SK-N-SH (cell line): ENCODE results near the gene AGBL1. TPM values are rescaled to one million over a fixed set of nuclear protein-coding genes. Genes with fewer than 3 reads are reported as not detected.

Experiments
- CTCF ChIA-PET: fragments of 300-600, 350-600 bp; formaldehyde crosslinking; extraction: SDS; loops from one replicate; lab custom pipeline; 2021; lab: Yijun Ruan, JAX
- POLR2A ChIA-PET: fragments of 350-600 bp; sonication (Branson Sonifier 250); formaldehyde crosslinking; extraction: SDS; loops from one replicate; lab custom pipeline; 2020; ENCODE audit warnings: antibody characterized with exemption, inconsistent platforms; lab: Yijun Ruan, JAX
- DNase-seq: peaks from one replicate; pipeline ENCODE4 v3.0.0; 2012
- H2AFZ ChIP-seq: fragments of 200-600 bp; sonication (generic); 2 replicates; pipeline ENCODE4 v1.8.1; 2016; ENCODE audit warnings: antibody characterized with exemption, mild to moderate bottlenecking, low read depth
- H3F3A ChIP-seq: fragments of 200-600 bp; sonication (generic); replicated peaks from 2 replicates; pipeline ENCODE3; 2016; ENCODE audit warnings: antibody characterized with exemption, mild to moderate bottlenecking; ENCODE audit not compliant: insufficient read depth
- H3K27ac ChIP-seq, 2 experiments: fragments of 200-500 bp in 1 of 2; fragments of 200-600 bp in 1 of 2; sonication (Bioruptor generic) in 1 of 2; sonication (generic), shearing (Covaris generic) in 1 of 2; 2 replicates each; pipeline versions ENCODE4 v1.5.1 to v1.6.1; 2014 to 2016; ENCODE audit warnings: low read depth in 2 of 2, inconsistent platforms in 1 of 2, low read length in 1 of 2, mild to moderate bottlenecking in 1 of 2, mixed read lengths in 1 of 2
- H3K27me3 ChIP-seq: fragments of 200-600 bp; sonication (generic), shearing (Covaris generic); 2 replicates; pipeline ENCODE4 v1.6.1; 2016; ENCODE audit warnings: mixed run types; ENCODE audit not compliant: insufficient read depth
- H3K36me3 ChIP-seq, 2 experiments: fragments of 200-500 bp in 1 of 2; fragments of 200-600 bp in 1 of 2; sonication (Bioruptor generic) in 1 of 2; sonication (generic) in 1 of 2; replicated peaks in 1 of 2; 2 replicates each; pipeline versions ENCODE3 to v1.5.1; 2014 to 2016; ENCODE audit warnings: low read length in 1 of 2, mild to moderate bottlenecking in 1 of 2; ENCODE audit not compliant: insufficient read depth in 2 of 2, control insufficient read depth in 1 of 2
- H3K4me1 ChIP-seq, 2 experiments: fragments of 200-500 bp in 1 of 2; fragments of 200-600 bp in 1 of 2; sonication (Bioruptor generic) in 1 of 2; sonication (generic), shearing (Covaris generic) in 1 of 2; 2 replicates each; pipeline versions ENCODE4 v1.5.1 to v1.6.1; 2014 to 2016; ENCODE audit warnings: low read depth in 1 of 2, low read length in 1 of 2, mixed run types in 1 of 2; ENCODE audit not compliant: insufficient read depth in 2 of 2, control insufficient read depth in 1 of 2
- H3K4me2 ChIP-seq: fragments of 200-600 bp; sonication (generic), shearing (Covaris generic); 2 replicates; pipeline ENCODE4 v1.6.1; 2017; ENCODE audit warnings: mixed run types
- H3K4me3 ChIP-seq, 2 experiments: fragments of 200-500 bp in 1 of 2; fragments of 200-600 bp in 1 of 2; sonication (Bioruptor generic) in 1 of 2; sonication (generic), shearing (Covaris generic) in 1 of 2; 2 replicates each; pipeline versions ENCODE4 v1.5.1 to v1.8.1; 2014 to 2016; ENCODE audit warnings: low read depth in 2 of 2, inconsistent platforms in 1 of 2, low read length in 1 of 2, mild to moderate bottlenecking in 1 of 2, mixed read lengths in 1 of 2, moderate library complexity in 1 of 2
- H3K79me2 ChIP-seq: fragments of 200-600 bp; sonication (generic); 2 replicates; pipeline ENCODE4 v1.8.1; 2017; ENCODE audit warnings: mild to moderate bottlenecking; ENCODE audit not compliant: insufficient read depth
- H3K9ac ChIP-seq: fragments of 200-600 bp; sonication (generic); 2 replicates; pipeline ENCODE4 v1.6.1; 2017; ENCODE audit warnings: mixed run types
- H3K9me2 ChIP-seq: fragments of 200-600 bp; sonication (generic); 2 replicates; pipeline ENCODE4 v1.6.1; 2017; ENCODE audit warnings: mixed run types
- H3K9me3 ChIP-seq: fragments of 200-600 bp; sonication (generic); 2 replicates; pipeline ENCODE4 v1.6.1; 2017; ENCODE audit warnings: mixed run types, mild to moderate bottlenecking, moderate library complexity
- H4K20me1 ChIP-seq: fragments of 200-600 bp; sonication (generic); 2 replicates; pipeline ENCODE4 v1.6.1; 2017; ENCODE audit warnings: mild to moderate bottlenecking, mixed run types; ENCODE audit not compliant: insufficient read depth
- EP300 ChIP-seq, 2 experiments: IDR thresholded peaks; 2 replicates each; pipeline versions ENCODE4 v1.4.0 to v1.6.1; 2012; ENCODE audit warnings: borderline replicate concordance in 1 of 2, low read depth in 1 of 2, low read length in 1 of 2
- FOSL2 ChIP-seq: IDR thresholded peaks from 2 replicates; pipeline ENCODE4 v1.4.0; 2012; ENCODE audit warnings: low read depth, mild to moderate bottlenecking, moderate library complexity, borderline replicate concordance
- FOXJ3 ChIP-seq: sonication (generic); formaldehyde crosslinking; IDR thresholded peaks from 2 replicates; pipeline ENCODE4 v1.5.1; 2020; ENCODE audit warnings: mild to moderate bottlenecking, missing genetic modification reagents
- MEF2A ChIP-seq: IDR thresholded peaks from 2 replicates; pipeline ENCODE4 v1.4.0; 2012; ENCODE audit warnings: low read depth, borderline replicate concordance
- NFIC ChIP-seq: IDR thresholded peaks from 2 replicates; pipeline ENCODE4 v1.4.0; 2012; ENCODE audit warnings: borderline replicate concordance
- NRF1 ChIP-seq: IDR thresholded peaks from 2 replicates; pipeline ENCODE4 v1.6.1; 2012; ENCODE audit warnings: low read depth, mild to moderate bottlenecking, low read length
- RFX5 ChIP-seq: IDR thresholded peaks from 2 replicates; pipeline ENCODE4 v1.6.1; 2012; ENCODE audit warnings: mild to moderate bottlenecking, improper control_type of control experiment, low read length
- TAF1 ChIP-seq: IDR thresholded peaks from 2 replicates; pipeline ENCODE4 v1.6.1; 2012; ENCODE audit warnings: low read depth, mild to moderate bottlenecking, low read length, moderate library complexity, borderline replicate concordance
- YY1 ChIP-seq: IDR thresholded peaks from 2 replicates; pipeline ENCODE4 v1.4.0; 2012; ENCODE audit warnings: low read depth, mild to moderate bottlenecking
- WGBS: methylation state at CpG from one replicate; pipeline ENCODE4 v1.1.6; 2017; ENCODE audit warnings: low lambda C conversion rate; 5-methylcytosine and 5-hydroxymethylcytosine counted together
- polyA plus RNA-seq, 3 experiments: library from polyadenylated mRNA; depleted of rRNA; stranded (reverse); fragments of >200 nt; gene quantifications; 2 replicates each; pipeline ENCODE4 v1.2.3, GENCODE V29; 2012
- TF ChIP-seq, protein P1 (sequence below): IDR thresholded peaks from 2 replicates; pipeline ENCODE4 v1.4.0; 2012; ENCODE audit warnings: low read depth, borderline replicate concordance
- TF ChIP-seq, protein P2 (sequence below): fragments of 150-350 bp; IDR thresholded peaks from 2 replicates; pipeline ENCODE4 v1.6.1; 2016; ENCODE audit warnings: mild to moderate bottlenecking, low read depth, low read length
- TF ChIP-seq, protein P3 (sequence below): IDR thresholded peaks from 2 replicates; pipeline ENCODE4 v1.4.0; 2012; ENCODE audit warnings: low read depth, borderline replicate concordance
- TF ChIP-seq, protein P4 (sequence below): IDR thresholded peaks from 2 replicates; pipeline ENCODE4; 2012
- TF ChIP-seq, protein P5 (sequence below): fragments of 200-600 bp; sonication (generic); IDR thresholded peaks from 2 replicates; pipeline ENCODE4 v1.6.1; 2017; ENCODE audit warnings: antibody characterized with exemption, mild to moderate bottlenecking, moderate library complexity
- TF ChIP-seq, protein P6 (sequence below): IDR thresholded peaks from 2 replicates; pipeline ENCODE4 v1.6.1; 2012; ENCODE audit warnings: mild to moderate bottlenecking, low read depth, low read length, moderate library complexity

The AGBL1 gene
- polyA plus RNA-seq, 1 of the 3 experiments (the other 2 are of a cell fraction): not detected

DNA sequence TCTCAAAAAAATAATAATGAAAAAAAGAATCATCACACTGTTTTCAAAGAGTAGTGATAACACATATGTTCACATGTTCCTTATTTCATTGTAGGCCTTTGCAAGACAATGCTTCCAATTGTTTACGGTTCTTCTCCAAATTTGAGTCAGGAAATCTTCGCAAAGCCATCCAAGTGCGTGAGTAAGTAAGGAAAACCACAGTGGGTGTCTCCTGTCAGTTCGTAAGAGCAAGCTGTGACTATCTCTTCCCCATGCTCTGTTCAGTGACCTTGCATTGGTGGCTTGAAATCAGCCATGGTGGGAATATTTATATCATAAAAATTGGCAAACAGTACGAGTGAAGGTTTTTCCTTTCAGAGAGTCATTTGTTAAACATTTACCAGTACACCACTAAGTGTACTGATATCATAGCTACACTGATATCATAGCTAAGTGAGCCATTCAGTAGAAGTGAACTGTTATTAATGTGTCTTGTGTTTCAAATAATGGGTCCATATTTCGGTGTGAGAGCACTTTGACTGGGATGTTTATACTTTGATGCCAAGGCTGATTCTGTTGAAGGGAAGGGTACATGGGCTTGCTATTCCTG lies 187.3 kb downstream of the AGBL1 start:
- no peak overlapping the region for H3K4me3 ChIP-seq
- H3F3A ChIP-seq: no peaks in the 10 kb centered on the region
- 31% methylated on average over 6 of the region's 6 CpGs for WGBS
- no peaks in the 10 kb centered on the region for H3K79me2 ChIP-seq
- H3K4me1 ChIP-seq: no peaks in the 10 kb centered on the region
- H3K27me3 ChIP-seq: no peaks in the 10 kb centered on the region
- no peak overlapping the region for H3K27ac ChIP-seq
- no peaks in the 10 kb centered on the region for H3K9me3 ChIP-seq
- TF ChIP-seq MEF2A (no peak), FOSL2 (no peak), FOXJ3 (CRISPR knock-in tag) (no peak), NFIC (no peak)
- TF ChIP-seq, protein P1, sequence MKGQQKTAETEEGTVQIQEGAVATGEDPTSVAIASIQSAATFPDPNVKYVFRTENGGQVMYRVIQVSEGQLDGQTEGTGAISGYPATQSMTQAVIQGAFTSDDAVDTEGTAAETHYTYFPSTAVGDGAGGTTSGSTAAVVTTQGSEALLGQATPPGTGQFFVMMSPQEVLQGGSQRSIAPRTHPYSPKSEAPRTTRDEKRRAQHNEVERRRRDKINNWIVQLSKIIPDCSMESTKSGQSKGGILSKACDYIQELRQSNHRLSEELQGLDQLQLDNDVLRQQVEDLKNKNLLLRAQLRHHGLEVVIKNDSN: no peak
- TF ChIP-seq, protein P2, sequence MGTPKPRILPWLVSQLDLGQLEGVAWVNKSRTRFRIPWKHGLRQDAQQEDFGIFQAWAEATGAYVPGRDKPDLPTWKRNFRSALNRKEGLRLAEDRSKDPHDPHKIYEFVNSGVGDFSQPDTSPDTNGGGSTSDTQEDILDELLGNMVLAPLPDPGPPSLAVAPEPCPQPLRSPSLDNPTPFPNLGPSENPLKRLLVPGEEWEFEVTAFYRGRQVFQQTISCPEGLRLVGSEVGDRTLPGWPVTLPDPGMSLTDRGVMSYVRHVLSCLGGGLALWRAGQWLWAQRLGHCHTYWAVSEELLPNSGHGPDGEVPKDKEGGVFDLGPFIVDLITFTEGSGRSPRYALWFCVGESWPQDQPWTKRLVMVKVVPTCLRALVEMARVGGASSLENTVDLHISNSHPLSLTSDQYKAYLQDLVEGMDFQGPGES: no peak
- no peaks in the 10 kb centered on the region for H4K20me1 ChIP-seq
- ChIA-PET CTCF (interaction anchor here (0.9 kb wide), 1 partner anchor 1980 kb away, joined by 3 read pairs; no protein-coding TSS in a partner anchor), POLR2A (no interaction called here)
- H3K9ac ChIP-seq: no peak overlapping the region
- H3K36me3 ChIP-seq: no peaks in the 10 kb centered on the region
- H2AFZ ChIP-seq: no peak overlapping the region
- H3K4me2 ChIP-seq: no peak overlapping the region
- DNase-seq: no peak
- H3K9me2 ChIP-seq: no peaks in the 10 kb centered on the region

DNA sequence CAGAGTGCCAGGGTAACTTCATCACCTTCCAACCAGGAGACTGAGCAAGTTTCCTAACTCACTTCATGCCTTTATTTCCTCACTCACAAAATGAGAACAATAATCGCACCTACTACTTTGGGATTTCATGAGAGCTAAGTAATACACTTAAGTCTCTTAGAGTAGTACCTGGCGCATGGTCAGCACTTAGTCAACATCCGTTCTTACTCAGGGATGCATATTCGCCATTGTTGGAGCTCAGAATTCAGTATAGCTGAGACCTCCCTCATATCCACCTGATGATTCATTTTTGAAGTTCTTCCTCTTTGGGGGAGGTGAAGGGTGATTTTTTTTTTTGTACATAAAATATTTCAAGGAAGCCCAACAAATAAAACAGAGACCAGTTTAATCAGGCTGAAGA lies 188.2 kb downstream of the AGBL1 start:
- DNase-seq: no peak
- H3K9ac ChIP-seq: no peak overlapping the region
- H3K9me2 ChIP-seq: no peaks in the 10 kb centered on the region
- no peaks in the 10 kb centered on the region for H3K9me3 ChIP-seq
- H3K4me2 ChIP-seq: no peak overlapping the region
- H4K20me1 ChIP-seq: no peaks in the 10 kb centered on the region
- no peaks in the 10 kb centered on the region for H3K36me3 ChIP-seq
- WGBS: 61% methylated on average over 4 of the region's 4 CpGs
- H2AFZ ChIP-seq: no peak overlapping the region
- H3K27me3 ChIP-seq: no peaks in the 10 kb centered on the region
- H3K4me1 ChIP-seq: no peaks in the 10 kb centered on the region
- CTCF ChIA-PET: no interaction called here
- no peaks in the 10 kb centered on the region for H3K79me2 ChIP-seq
- POLR2A ChIA-PET: no interaction called here
- H3K27ac ChIP-seq: no peak overlapping the region
- no peaks in the 10 kb centered on the region for H3F3A ChIP-seq
- H3K4me3 ChIP-seq: no peak overlapping the region
- TF ChIP-seq TAF1: no peak
- no peak for TF ChIP-seq FOXJ3 (CRISPR knock-in tag)
- no peak for TF ChIP-seq EP300 (IDR thresholded peaks at IDR 0.05; ENCODE audit: borderline replicate concordance in 1 of 2, low read depth in 1 of 2, low read length in 1 of 2)
- TF ChIP-seq, protein P3, sequence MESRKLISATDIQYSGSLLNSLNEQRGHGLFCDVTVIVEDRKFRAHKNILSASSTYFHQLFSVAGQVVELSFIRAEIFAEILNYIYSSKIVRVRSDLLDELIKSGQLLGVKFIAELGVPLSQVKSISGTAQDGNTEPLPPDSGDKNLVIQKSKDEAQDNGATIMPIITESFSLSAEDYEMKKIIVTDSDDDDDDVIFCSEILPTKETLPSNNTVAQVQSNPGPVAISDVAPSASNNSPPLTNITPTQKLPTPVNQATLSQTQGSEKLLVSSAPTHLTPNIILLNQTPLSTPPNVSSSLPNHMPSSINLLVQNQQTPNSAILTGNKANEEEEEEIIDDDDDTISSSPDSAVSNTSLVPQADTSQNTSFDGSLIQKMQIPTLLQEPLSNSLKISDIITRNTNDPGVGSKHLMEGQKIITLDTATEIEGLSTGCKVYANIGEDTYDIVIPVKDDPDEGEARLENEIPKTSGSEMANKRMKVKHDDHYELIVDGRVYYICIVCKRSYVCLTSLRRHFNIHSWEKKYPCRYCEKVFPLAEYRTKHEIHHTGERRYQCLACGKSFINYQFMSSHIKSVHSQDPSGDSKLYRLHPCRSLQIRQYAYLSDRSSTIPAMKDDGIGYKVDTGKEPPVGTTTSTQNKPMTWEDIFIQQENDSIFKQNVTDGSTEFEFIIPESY: no peak
- no peak for TF ChIP-seq NRF1
- TF ChIP-seq, protein P1: no peak
- TF ChIP-seq RFX5: no peak
- TF ChIP-seq, protein P4, sequence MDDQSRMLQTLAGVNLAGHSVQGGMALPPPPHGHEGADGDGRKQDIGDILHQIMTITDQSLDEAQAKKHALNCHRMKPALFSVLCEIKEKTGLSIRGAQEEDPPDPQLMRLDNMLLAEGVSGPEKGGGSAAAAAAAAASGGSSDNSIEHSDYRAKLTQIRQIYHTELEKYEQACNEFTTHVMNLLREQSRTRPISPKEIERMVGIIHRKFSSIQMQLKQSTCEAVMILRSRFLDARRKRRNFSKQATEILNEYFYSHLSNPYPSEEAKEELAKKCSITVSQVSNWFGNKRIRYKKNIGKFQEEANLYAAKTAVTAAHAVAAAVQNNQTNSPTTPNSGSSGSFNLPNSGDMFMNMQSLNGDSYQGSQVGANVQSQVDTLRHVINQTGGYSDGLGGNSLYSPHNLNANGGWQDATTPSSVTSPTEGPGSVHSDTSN: no peak
- no peak for TF ChIP-seq YY1
- TF ChIP-seq, protein P5, sequence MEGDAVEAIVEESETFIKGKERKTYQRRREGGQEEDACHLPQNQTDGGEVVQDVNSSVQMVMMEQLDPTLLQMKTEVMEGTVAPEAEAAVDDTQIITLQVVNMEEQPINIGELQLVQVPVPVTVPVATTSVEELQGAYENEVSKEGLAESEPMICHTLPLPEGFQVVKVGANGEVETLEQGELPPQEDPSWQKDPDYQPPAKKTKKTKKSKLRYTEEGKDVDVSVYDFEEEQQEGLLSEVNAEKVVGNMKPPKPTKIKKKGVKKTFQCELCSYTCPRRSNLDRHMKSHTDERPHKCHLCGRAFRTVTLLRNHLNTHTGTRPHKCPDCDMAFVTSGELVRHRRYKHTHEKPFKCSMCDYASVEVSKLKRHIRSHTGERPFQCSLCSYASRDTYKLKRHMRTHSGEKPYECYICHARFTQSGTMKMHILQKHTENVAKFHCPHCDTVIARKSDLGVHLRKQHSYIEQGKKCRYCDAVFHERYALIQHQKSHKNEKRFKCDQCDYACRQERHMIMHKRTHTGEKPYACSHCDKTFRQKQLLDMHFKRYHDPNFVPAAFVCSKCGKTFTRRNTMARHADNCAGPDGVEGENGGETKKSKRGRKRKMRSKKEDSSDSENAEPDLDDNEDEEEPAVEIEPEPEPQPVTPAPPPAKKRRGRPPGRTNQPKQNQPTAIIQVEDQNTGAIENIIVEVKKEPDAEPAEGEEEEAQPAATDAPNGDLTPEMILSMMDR: no peak
- TF ChIP-seq, protein P6, sequence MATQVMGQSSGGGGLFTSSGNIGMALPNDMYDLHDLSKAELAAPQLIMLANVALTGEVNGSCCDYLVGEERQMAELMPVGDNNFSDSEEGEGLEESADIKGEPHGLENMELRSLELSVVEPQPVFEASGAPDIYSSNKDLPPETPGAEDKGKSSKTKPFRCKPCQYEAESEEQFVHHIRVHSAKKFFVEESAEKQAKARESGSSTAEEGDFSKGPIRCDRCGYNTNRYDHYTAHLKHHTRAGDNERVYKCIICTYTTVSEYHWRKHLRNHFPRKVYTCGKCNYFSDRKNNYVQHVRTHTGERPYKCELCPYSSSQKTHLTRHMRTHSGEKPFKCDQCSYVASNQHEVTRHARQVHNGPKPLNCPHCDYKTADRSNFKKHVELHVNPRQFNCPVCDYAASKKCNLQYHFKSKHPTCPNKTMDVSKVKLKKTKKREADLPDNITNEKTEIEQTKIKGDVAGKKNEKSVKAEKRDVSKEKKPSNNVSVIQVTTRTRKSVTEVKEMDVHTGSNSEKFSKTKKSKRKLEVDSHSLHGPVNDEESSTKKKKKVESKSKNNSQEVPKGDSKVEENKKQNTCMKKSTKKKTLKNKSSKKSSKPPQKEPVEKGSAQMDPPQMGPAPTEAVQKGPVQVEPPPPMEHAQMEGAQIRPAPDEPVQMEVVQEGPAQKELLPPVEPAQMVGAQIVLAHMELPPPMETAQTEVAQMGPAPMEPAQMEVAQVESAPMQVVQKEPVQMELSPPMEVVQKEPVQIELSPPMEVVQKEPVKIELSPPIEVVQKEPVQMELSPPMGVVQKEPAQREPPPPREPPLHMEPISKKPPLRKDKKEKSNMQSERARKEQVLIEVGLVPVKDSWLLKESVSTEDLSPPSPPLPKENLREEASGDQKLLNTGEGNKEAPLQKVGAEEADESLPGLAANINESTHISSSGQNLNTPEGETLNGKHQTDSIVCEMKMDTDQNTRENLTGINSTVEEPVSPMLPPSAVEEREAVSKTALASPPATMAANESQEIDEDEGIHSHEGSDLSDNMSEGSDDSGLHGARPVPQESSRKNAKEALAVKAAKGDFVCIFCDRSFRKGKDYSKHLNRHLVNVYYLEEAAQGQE: no peak
